HL-60/S4 treated with retinoic acid at 250 ng/mL for 4 days and 3 days (cell line): ENCODE results near the gene DYNC1LI1.

Experiments used
- in situ Hi-C: fragments of 300-500 bp; cut with MboI; formaldehyde crosslinking; loops from 2 replicates; pipeline ENCODE4 v1.7.0; 2022; ENCODE audit warnings: low sequenced_read_pairs

Gene DYNC1LI1

DNA sequence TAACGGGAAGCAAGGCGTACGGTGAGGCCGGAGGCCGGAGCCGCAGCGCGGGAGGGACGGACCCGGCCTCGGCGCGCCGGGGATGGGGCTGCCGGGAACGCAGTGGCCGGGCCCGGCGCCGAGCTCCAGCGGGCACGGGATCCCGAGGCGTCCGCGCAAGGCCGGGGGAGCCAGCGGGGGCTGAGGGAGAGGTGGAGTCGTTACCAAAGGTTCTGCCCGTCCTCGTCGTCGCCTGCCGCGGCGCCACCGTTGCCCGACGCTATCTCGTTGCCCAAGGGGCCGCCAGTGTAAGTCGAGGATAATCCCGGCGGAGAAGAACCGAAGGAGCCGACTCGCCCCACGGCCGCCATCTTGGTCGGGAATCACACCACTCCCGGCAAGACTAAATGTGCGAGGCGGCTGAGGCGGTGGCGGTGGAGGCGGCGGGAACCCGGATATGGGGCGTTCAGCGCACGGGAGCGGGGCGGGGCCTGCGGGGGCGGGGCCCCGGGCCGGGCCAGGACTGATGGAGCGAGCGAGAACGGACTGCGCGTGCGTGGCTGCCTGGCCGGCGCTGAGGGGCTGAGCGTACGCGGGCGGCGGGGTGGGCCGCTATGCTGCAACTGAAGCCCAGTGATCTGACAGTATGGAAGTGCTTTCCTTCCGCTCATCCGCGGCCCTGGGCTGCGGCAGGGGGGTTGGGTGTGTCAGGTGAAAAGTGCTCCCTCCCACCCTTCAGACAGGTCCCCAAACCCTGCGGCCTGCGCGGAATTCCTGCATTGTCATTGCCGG, at the start of gene DYNC1LI1:
TSS of gene DYNC1LI1 (minus strand) at position 438 of the 771 bp plus-strand sequence. CDS start at position 350, 88 bp downstream.
- in situ Hi-C loops, result no loop called here

DNA sequence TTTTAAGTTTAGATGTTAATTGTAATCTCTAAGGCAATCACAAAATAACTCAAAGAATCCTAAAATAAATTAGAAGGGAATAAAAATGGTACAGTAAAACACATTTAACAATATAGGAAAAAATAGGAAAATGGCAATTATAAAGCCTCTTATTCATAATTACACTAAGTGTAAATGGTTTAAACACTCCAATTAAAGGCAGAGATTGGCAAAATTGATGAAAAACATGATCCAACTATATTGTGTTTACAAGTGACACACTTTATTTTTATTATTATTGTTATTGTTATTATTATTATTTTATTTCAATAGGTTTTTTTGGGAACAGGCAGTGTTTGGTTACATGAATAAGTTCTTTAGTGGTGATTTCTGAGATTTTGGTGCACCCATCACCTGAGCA, 48.7 kb upstream of the DYNC1LI1 start:
- in situ Hi-C loops, result no loop called here

DNA sequence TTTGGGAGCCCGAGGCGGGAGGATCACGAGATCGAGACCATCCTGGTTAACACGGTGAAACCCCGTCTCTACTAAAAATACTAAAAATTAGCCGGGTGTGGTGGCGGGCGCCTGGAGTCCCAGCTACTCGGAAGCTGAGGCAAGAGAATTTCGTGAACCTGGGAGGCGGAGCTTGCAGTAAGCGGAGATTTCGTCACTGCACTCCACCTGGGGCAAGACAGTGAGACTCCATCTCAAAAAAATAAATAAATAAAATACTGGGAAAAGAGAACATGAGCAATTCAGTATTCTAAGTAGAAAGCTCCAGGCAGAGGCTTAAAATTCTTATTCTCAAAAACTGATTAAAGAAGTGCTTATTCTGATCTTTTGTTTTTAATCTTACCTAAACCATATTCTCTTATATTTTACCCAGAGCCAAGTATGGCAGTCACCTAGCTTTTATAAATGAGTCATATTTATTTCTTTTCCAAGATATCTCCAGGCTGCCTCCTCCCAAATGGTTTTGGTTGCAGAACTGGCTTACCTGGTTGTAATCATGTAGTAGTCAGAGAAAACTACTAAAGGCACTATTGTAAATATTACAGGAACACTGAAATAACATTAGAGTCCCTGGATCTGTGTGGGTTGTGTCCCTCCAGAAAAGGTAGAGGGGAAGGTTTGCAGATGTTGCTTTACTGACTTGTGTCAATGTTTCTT, 45.8 kb upstream of the DYNC1LI1 start:
- in situ Hi-C loops, result no loop called here

DNA sequence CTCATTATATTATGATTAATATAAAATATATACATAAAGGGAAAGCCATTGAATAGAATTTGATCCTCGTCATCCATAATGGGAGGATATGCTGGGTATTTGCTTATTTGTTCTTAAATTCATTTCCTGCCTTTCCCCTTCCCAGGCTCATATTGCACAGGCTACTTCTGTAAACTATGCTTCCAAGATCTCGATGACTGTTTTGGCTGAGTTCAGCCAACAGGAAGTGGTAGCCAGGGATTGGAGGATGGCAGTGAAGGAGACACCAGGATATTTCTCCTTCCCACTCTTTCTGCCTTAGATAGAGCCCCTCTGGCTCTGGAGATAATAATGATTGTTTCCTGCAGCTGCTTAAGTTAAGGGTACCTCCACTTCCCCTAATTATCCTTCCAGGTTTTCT, 44.3 kb upstream of the DYNC1LI1 start:
- in situ Hi-C loops, result no loop called here

DNA sequence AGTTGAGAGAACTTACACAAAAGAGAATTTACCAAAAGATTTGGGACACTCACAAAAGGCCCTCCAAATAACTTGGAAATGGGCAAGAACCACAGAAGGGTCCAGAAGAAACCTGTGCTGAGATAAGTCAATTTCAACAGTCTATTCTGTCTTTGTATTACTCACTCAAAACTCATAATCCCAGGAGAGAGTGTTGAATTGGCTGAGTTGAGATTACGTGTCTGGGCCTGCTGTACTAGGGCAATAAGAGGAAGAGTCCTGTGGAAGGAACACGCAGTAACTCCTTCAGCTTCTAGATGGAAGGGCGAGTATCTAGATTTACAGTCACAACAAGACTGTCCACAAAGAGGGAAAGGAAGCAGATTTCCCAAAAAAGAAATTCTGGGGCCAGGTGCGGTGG, 42.5 kb upstream of the DYNC1LI1 start:
- in situ Hi-C loops, result no loop called here

DNA sequence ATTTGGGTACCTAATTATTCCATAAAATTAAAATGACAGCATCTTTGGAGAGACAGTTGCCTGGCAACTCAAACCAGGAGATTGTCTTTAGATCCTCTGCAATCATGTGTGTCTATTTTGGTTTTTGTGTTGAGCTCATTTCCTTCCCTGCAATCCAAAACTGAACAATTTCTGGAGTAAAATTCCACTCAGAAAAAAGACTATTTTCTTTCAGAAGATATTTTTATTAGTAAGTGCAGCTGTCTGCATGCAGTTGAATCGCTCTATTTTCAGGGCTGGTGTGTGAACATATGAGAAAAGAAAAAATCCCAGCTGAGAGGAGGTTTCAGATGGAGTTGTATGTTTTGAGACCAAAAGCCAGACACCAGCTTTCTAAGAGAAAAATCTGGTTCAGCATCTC, 41.9 kb upstream of the DYNC1LI1 start:
- in situ Hi-C loops, result no loop called here

DNA sequence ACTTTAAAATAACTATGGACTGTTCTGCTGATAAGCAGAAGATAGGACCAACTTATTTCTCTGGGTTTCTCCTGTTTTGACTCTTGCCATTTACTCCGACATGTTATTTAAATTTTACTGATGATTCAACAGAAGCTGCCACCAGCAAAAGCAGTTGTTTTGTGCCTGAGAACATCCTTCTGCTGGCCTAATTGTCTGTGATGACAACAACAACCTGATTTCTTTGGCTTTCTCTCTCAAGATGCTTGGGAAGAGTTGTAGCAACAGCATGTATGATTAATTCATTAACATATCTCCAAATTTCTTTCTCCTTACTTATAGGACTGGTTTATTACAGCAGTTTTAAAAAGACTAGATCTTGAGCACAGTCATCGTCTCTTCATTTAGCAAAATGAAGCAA, 36.9 kb upstream of the DYNC1LI1 start:
- in situ Hi-C loops, result no loop called here

DNA sequence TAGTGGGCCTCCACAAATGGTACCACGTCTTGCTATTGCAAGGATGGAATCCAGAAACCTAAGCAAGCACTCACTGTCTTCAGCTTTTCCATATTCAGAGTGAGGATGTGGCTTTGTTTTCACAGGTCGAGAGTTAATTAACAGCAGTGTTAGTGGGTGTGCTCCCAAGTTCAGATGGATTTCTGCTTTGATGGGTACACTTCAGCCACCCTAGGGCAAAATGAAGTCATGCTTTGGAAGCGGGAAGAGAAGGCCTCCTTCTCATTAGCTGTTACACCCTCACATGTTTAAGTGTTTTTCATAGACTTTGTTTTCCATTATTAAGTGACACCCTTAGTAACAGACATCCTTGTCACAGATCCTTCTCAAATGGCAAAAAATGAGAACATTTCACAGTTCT, 36.3 kb upstream of the DYNC1LI1 start:
- in situ Hi-C loops, result no loop called here

DNA sequence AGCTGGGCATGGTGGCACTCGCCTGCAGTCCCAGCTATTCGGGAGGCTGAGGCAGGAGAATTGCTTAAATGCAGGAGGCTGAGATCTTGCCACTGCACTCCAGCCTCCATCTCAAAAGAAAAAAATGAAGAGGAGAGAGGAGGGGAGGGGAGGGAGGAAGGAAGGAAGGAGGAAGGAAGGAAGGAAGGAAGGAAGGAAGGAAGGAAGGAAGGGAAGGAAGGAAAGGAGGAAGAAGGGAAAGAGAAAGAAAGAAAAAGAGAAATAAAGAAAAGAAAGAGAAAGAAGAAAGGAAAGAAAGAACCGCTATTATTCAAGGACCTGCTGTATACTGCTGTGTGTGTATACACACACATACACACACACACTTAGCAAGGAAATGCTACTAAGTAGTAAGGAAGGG, 35.6 kb upstream of the DYNC1LI1 start:
- in situ Hi-C loops, result no loop called here

DNA sequence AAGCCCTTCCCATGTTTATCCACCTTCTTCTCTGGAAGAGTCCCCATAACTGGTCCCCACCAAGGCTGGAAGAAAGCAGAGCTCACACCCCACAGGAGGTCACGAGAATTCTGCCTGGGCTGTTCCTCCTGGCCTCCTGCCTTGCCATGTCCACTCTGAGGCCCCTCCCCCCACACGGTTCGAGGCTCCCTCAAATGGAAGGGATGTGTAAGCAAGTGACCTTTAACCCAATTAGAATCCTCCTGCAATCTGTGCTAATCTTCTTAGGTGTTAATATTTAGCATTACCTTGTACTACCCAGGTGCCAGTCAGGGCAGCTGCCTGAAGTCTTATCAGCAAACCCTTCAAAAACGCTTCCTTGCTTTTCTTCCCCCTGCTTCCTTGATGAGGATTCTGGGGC, 32.4 kb upstream of the DYNC1LI1 start:
- in situ Hi-C loops, result no loop called here

DNA sequence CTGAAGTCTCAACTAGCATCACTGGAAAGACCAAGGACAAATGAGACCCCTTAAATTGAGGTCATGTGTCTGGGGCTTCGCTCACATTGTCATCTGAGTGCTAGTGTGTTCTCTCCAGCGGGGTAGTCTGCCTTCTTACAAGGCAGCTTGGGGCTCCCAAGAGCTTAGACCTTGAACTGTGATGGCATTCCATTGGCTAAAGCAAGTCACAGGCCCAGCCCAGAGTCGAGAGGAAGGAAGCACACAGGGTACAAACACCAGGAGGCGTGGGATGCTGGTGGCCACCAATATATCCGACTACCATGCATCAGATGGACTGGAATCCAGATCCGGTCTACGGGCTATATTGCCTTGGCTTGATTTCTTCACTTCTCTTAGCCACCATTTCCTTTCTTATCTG, 31.5 kb upstream of the DYNC1LI1 start:
- in situ Hi-C loops, result no loop called here

DNA sequence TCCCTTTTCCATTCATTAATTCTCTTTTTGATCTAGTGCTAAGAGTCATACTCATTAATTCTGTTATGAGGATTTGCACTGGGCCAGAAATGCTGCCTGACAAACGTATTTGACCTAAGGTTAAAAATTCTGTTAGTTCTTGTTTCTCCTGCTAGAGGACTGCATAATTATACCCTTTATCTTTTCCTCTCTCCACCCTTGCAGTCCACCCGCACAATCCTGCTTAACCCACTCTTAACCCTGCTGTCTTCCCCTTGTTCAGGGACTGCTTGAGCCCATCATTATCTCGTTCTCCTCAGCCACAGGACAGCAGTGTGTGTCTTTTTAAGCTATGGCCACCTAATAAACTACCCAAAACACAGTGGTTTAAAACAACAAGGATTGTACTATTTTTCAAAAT, 31.1 kb upstream of the DYNC1LI1 start:
- in situ Hi-C loops, result no loop called here

DNA sequence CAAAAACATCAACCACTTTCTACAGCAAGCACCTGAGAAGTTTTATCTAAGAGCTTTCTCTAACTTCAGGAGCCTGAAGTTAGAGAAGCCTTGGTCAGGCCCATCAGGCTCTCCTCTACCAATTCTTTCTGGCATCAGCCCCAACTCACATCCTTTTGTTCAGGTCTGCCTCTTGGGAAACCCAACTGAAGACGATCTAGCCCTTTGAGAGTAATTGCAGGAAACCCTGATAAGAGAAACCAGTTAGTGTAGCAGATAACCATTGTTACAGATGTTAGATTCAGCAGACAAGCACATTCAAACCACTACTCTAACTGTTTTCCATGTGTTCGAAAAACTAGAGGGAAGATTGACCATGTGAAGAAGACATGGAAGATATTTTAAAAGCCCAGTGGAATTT, 27.0 kb upstream of the DYNC1LI1 start:
- in situ Hi-C loops, result no loop called here

DNA sequence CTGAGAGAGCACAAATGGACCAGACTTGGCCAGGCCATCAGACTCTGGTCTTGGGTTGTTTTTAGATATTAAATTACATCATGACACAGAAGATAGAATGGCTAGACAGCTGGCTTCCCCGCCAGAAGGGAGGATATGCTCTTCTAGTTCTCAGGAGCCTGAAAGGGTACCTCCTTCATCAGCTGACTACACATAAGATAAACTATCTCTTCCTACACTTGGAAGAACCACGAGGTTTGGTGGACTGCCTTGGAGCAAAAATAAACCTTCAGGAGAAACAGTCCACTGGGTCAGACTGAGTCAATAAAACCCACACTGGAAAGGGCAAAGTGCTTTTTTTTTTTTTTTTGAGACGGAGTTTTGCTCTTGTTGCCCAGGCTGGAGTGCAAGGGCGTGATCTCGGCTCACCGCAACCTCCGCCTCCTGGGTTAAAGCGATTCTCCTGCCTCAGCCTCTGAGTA, 26.3 kb upstream of the DYNC1LI1 start:
- in situ Hi-C loops, result no loop called here

DNA sequence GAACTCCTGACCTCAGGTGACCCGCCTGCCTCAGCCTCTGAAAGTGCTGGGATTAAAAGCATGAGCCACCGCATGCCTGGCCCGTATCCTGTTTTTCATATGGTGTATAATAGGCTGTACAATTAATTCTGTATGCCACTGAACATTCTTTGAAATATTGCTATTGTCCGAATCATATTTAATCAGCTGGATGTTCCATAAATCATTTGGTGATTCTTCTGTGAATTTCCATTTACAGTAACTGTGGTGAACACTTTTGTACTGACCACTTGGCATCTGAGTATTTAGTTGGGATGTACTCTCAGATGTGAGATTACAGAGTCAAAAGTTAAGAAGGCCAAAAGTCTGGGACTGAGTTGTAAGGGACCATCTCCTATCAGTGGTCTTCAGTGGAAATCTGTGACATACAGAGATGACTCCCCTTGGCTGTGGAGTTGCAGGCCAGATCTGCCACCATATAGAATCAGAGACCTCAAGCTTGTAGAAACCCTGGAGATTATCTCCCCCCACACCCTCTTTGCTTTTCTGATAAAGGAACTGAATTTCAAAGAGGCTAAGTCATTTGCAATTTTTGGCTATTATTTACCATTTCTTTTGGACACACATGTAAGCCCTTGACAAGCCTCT, 25.7 kb upstream of the DYNC1LI1 start:
- in situ Hi-C loops, result no loop called here

DNA sequence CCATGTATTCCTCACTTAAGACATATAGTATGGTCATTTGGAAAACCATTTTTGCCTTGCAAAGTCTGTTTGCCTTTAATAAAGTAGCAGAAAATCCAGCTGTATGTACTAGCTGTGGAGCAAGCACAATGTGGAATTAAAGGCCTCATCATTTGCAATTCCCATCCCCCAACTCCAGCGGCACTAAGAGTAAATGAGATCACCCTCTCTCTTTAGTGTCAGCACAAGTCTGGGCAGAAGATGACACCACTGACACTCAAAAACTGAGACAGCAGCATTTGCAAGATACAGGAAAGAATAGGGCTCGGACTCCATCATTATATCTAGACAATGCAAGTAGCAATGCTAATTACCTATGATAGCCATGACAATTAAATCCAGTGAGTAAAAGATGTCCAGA, 24.7 kb upstream of the DYNC1LI1 start:
- in situ Hi-C loops, result no loop called here

DNA sequence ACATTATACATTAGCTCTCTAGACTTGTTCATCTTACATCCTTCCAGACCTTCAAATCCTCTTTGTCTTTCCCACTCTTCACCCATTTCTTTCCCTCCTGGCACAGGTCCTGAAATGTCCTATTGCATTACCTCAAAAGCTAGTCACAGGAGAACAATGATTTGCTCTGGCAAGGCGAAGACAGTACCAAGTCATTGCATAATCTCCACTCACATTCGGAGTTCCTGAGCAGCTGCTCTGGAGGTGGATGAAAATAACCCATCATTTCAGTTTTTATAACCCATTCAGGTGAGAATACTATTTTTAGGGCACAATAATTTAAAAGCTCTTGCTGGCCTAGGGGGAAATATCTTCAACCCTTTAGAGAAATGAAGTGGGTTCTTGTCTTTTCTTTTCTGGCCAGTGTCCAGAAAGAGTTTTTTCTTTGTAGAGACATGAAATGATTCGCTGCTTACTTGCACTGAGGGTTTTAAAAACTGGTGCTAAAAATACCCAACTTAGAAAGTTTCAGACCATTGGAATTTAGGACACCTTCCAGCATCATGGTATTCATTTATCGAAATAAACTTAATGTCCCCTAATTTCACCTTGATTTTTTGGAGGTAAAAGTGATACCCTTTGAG, 23.4 kb upstream of the DYNC1LI1 start:
- in situ Hi-C loops, result no loop called here

DNA sequence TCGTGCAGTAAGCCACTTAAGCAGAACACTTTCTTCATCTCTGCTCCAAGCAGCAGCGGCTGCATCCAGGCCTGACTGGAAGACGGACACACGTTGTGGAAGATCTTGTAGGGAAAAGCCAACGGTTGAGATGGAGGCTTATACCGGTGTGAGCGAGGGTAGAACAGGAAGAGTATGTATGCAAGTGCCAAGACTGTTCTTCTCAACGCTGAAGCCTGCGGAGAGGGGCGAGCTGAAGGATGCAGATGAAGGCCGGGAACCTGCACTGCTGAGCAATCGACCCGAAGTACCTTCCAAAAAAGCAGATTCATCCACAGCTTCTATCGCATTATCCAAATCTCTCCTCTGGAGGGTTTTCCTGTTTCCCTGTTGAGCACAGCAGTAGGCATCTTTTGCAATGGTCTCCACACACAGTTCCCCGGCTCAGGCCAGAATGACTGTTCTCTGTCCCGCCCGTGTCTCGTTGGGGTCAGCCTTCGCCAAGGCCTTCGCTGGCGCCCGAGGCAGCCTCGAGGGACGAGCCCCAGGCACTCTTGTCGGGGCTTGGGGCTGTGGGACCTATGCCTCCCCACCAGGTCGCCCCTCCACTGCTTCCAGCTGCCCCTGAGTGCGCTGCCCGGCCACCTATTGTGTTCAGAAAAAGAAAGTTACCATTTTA, 22.2 kb upstream of the DYNC1LI1 start:
- in situ Hi-C loops, result no loop called here

DNA sequence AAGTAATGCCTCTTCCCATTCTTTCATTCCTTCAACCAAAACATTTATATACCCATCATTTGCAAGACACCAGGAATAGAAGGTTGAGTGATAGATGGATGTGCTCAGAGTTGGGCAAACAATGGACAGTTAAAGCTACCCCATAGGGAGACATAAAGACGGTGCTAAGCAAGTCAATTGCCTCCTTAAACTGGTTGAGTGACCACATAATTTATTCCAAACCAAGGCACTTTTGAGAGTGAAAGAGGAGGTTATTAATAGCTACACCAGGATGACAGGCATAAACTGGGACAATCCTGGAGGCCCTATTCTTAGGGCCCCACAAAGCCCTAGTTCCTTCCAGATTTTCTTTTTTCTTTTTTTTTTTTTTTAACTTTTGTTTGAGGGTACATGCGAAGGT, 21.4 kb upstream of the DYNC1LI1 start:
- in situ Hi-C loops, result no loop called here

DNA sequence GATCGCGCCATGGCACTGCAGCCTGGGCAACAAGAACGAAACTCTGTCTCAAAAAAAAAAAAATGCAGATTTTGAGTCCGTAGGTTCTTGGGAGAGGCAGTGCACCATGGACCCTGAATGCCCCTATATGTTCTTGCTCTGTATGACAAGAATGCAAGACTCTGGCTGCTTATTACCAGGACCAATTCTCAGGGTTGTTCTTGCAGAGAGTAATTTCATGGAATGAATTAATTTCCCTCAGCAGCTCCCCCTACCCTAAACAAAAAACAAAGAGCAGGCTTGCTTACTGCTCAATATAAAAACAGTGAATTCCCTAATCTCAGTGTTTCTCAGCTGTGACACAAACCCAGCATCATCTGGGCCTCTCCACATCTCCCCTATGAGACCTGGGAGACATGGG, 20.5 kb upstream of the DYNC1LI1 start:
- in situ Hi-C loops, result no loop called here

DNA sequence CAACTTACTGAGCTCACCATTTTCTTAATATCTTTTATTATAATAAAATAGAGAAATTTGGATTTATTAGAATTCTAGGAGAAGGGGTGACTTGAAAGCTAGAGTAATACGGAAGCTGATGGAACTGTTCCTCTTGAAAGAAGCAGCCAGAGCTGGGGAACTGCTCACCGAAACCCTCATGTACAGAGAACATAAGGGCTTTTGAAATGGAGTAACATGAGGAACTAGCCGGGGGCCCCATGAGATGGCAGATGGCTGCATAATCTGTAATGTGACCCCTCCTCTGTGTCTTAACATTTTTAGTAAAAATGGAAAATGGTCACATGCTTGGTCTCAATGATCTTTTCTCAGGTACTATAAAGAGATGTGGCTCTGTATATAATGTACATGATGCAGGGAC, 15.7 kb upstream of the DYNC1LI1 start:
- in situ Hi-C loops, result no loop called here
